DOHH2 (cell line): Measurements from ENCODE around the gene WHRN.

Experiments
- H3F3A ChIP-seq: fragments of 200-600 bp; sonication (generic), shearing (Covaris generic); 2 replicates; pipeline ENCODE4 v1.6.0; 2016; ENCODE audit warnings: antibody characterized with exemption, mild to moderate bottlenecking; ENCODE audit not compliant: control insufficient read depth, insufficient read depth
- H3K27ac ChIP-seq: fragments of 200-600 bp; sonication (generic); 2 replicates; pipeline ENCODE4 v1.5.1; 2014; ENCODE audit warnings: low read depth, mild to moderate bottlenecking, low read length, moderate library complexity
- H3K27me3 ChIP-seq: fragments of 200-600 bp; sonication (generic); 2 replicates; pipeline ENCODE4 v1.6.1; 2014; ENCODE audit warnings: mild to moderate bottlenecking, low read length, mixed read lengths; ENCODE audit not compliant: control insufficient read depth
- H3K36me3 ChIP-seq: fragments of 200-600 bp; sonication (generic); 2 replicates; pipeline ENCODE4 v1.6.1; 2014; ENCODE audit warnings: mild to moderate bottlenecking, low read length, moderate library complexity, mixed read lengths; ENCODE audit not compliant: control insufficient read depth
- H3K4me1 ChIP-seq: fragments of 200-600 bp; sonication (generic); 2 replicates; pipeline ENCODE4 v1.6.1; 2014; ENCODE audit warnings: mild to moderate bottlenecking, low read length, mixed read lengths; ENCODE audit not compliant: control insufficient read depth
- H3K4me2 ChIP-seq: fragments of 200-600 bp; sonication (generic); 2 replicates; pipeline ENCODE4 v1.6.0; 2014; ENCODE audit warnings: mild to moderate bottlenecking, low read length, moderate library complexity
- H3K4me3 ChIP-seq: fragments of 200-600 bp; sonication (generic); 2 replicates; pipeline ENCODE4 v1.5.1; 2014; ENCODE audit warnings: mild to moderate bottlenecking, low read length, mixed read lengths
- H3K79me2 ChIP-seq: fragments of 200-600 bp; sonication (generic); 2 replicates; pipeline ENCODE4 v1.6.1; 2014; ENCODE audit warnings: mild to moderate bottlenecking, low read length, mixed read lengths; ENCODE audit not compliant: control insufficient read depth
- H3K9me2 ChIP-seq: fragments of 200-600 bp; sonication (generic); replicated peaks from 2 replicates; pipeline ENCODE4 v1.6.1; 2014; ENCODE audit warnings: mild to moderate bottlenecking, low read length, mixed read lengths; ENCODE audit not compliant: control insufficient read depth
- H3K9me3 ChIP-seq: fragments of 200-600 bp; sonication (generic); 2 replicates; pipeline ENCODE4 v1.6.1; 2014; ENCODE audit warnings: antibody characterized with exemption, low read length, mixed read lengths; ENCODE audit not compliant: control insufficient read depth, insufficient read depth
- H4K20me1 ChIP-seq: fragments of 200-600 bp; sonication (generic); 2 replicates; pipeline ENCODE4 v1.6.0; 2014; ENCODE audit warnings: low read depth, mild to moderate bottlenecking, antibody characterized with exemption, low read length, moderate library complexity; ENCODE audit not compliant: control insufficient read depth, insufficient read depth
- CTCF ChIP-seq: fragments of 200-600 bp; sonication (generic); IDR thresholded peaks from one replicate; pipeline ENCODE4 v1.5.1; 2014; ENCODE audit warnings: antibody characterized with exemption, mild to moderate bottlenecking, low read depth, low read length; ENCODE audit not compliant: poor library complexity, severe bottlenecking
- EZH2phosphoT487 ChIP-seq: fragments of 200-600 bp; sonication (generic); IDR thresholded peaks from 2 replicates; pipeline ENCODE4 v1.6.1; 2017; ENCODE audit warnings: borderline replicate concordance, mild to moderate bottlenecking, antibody characterized with exemption, low read length, moderate library complexity, mixed read lengths

Gene WHRN

GRCh38 chr9:114410910-114411309, 94.4 kb downstream of the WHRN start:
- TF ChIP-seq EZH2phosphoT487 (no peak), CTCF (no peak)
- H3K27me3 ChIP-seq, result no peaks in the 10 kb centered on the region
- H3K27ac ChIP-seq, result no peak overlapping the region
- H3F3A ChIP-seq, result no peaks in the 10 kb centered on the region
- no peaks in the 10 kb centered on the region for H3K9me3 ChIP-seq
- H3K4me3 ChIP-seq, result no peak overlapping the region
- H3K36me3 ChIP-seq, result no peaks in the 10 kb centered on the region
- H3K4me1 ChIP-seq, result peaks cover under 1% of the 10 kb centered on the region; the same call in 1 of the 2 replicates
- no peaks in the 10 kb centered on the region for H3K9me2 ChIP-seq
- no peak overlapping the region for H3K4me2 ChIP-seq
- no peaks in the 10 kb centered on the region for H3K79me2 ChIP-seq
- no peaks in the 10 kb centered on the region for H4K20me1 ChIP-seq

- Histone ChIP-seq H3K4me1 (peaks cover 7% of the 10 kb centered on the region), H3K27me3 (no peaks in the 10 kb centered on the region), H3K9me3 (no peaks in the 10 kb centered on the region), H3K36me3 (no peaks in the 10 kb centered on the region), H3F3A (no peaks in the 10 kb centered on the region), H3K79me2 (no peaks in the 10 kb centered on the region), H3K9me2 (no peaks in the 10 kb centered on the region), H3K27ac (no peak overlapping the region), H3K4me3 (no peak overlapping the region), H4K20me1 (no peaks in the 10 kb centered on the region), H3K4me2 (no peak overlapping the region)
- no peak for TF ChIP-seq CTCF
- no peak for TF ChIP-seq EZH2phosphoT487
Observed at GRCh38 chr9:114409842-114410241, 95.4 kb downstream of the WHRN start.

DNA sequence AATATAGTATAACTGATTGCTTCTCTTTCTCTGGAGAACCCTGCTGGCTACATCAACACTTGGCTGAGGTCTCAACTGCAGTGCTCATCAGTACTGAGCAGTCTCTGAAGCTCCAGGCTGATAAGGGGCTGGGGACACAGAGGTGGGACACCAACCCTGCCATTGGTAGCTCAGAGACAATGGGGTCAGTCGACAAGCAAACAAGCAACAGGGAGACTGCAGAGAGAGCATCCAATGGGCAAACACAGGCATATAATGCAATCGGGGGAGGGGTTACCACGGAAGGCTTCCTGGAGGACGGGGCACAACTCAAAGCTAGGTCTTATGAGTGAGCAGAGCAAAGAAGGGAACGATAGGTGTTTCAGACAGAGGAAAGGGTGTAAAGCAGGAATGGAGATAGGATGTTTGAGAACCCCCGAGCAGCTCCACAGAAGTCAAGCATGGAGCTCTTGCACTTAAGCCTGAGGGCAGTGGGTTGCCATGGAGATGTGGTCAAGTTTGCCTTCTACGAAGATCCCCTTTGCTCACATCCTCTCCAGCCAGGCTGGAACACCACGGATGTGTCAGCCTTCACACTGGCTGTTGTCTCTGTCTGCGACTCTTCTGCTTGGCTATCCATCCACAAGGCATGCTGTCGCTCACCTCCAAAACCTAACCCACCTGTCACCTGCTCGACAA, 96.0 kb downstream of the WHRN start:
- peaks cover 7% of the 10 kb centered on the region for H3K4me1 ChIP-seq
- no peaks in the 10 kb centered on the region for H3K79me2 ChIP-seq
- H3F3A ChIP-seq, result no peaks in the 10 kb centered on the region
- H3K27me3 ChIP-seq, result no peaks in the 10 kb centered on the region
- H3K9me3 ChIP-seq, result no peaks in the 10 kb centered on the region
- no peaks in the 10 kb centered on the region for H3K36me3 ChIP-seq
- no peak overlapping the region for H3K4me3 ChIP-seq
- no peak overlapping the region for H3K4me2 ChIP-seq
- H3K27ac ChIP-seq, result no peak overlapping the region
- no peaks in the 10 kb centered on the region for H3K9me2 ChIP-seq
- no peaks in the 10 kb centered on the region for H4K20me1 ChIP-seq
- TF ChIP-seq EZH2phosphoT487 (no peak), CTCF (no peak)
